Activated B cell treated with CpG ODN at 0.5 μM for 24 hours (primary cell): ENCODE results near the gene ARHGAP6. TPM values are rescaled to one million over a fixed set of nuclear protein-coding genes. Genes with fewer than 3 reads are reported as not detected.

Experiments
- ATAC-seq: fragments of 200-7000 bp; cut with Tn5 transposase; one replicate; pipeline ENCODE4 v1.10.0; 2021; ENCODE audit warnings: low read depth, mild to moderate bottlenecking, moderate library complexity
- CTCF ChIA-PET: fragments of 350-600 bp; sonication (Branson Sonifier 250); formaldehyde crosslinking; loops from one replicate; lab custom pipeline; 2021; ENCODE audit warnings: antibody characterized with exemption; lab: Charles Lee
- POLR2A ChIA-PET: fragments of 350-600 bp; sonication (Branson Sonifier 250); formaldehyde crosslinking; loops from one replicate; lab custom pipeline; 2021; ENCODE audit warnings: antibody characterized with exemption; lab: Charles Lee
- DNase-seq: peaks from one replicate; pipeline ENCODE4 v3.0.0; 2022
- H3K27ac Mint-ChIP-seq: one replicate; pipeline ENCODE4 v1.8.0; 2020; ENCODE audit warnings: mixed read lengths
- H3K27me3 Mint-ChIP-seq: one replicate; pipeline ENCODE4 v1.8.0; 2021; ENCODE audit warnings: mixed read lengths
- H3K36me3 Mint-ChIP-seq: one replicate; pipeline ENCODE4 v1.8.0; 2021; ENCODE audit warnings: low read depth, mixed read lengths
- H3K4me1 Mint-ChIP-seq: one replicate; pipeline ENCODE4 v1.8.0; 2021; ENCODE audit warnings: mixed read lengths
- H3K4me3 Mint-ChIP-seq: one replicate; pipeline ENCODE4 v1.8.0; 2020; ENCODE audit warnings: mild to moderate bottlenecking, mixed read lengths
- H3K9me3 Mint-ChIP-seq: one replicate; pipeline ENCODE4 v1.8.0; 2020; ENCODE audit warnings: mixed read lengths
- intact Hi-C: fragments of 100-400 bp; cut with micrococcal nuclease; formaldehyde crosslinking; loops from one replicate; pipeline ENCODE4 v1.15.1; 2024
- total RNA-seq: library from RNA; stranded (reverse); gene quantifications from 2 replicates; pipeline ENCODE4 v1.2.3, GENCODE V29; 2022
- TF ChIP-seq, protein P1 (sequence below): fragments of 200-600 bp; IDR thresholded peaks from one replicate; pipeline ENCODE4 v1.8.0; 2022; ENCODE audit warnings: antibody characterized with exemption, mild to moderate bottlenecking

Gene ARHGAP6
- total RNA-seq, 1 donor from 2014 or later = 0.42 TPM

DNA sequence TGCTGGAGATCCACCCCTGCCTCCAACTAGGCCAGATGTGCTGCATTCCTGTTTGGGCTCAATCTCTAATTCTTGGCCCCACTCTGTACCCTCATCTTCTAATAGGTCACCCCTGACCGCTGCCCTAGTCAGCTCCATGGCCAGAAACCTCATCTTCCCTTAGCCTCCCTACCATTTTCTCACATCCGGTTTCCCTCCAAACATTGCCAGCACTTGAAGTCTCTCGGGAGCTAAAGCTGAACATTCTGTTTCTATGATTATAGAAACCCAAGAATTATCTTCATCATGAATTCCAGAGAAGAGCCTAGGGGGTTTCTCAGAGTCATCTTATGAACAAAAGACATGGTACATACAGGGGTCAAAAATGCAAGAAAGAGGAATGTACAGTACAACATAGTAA lies 192.8 kb downstream of the ARHGAP6 start:
- H3K27me3 Mint-ChIP-seq = peaks cover 1% of the 10 kb centered on the region
- TF ChIP-seq, protein P1, sequence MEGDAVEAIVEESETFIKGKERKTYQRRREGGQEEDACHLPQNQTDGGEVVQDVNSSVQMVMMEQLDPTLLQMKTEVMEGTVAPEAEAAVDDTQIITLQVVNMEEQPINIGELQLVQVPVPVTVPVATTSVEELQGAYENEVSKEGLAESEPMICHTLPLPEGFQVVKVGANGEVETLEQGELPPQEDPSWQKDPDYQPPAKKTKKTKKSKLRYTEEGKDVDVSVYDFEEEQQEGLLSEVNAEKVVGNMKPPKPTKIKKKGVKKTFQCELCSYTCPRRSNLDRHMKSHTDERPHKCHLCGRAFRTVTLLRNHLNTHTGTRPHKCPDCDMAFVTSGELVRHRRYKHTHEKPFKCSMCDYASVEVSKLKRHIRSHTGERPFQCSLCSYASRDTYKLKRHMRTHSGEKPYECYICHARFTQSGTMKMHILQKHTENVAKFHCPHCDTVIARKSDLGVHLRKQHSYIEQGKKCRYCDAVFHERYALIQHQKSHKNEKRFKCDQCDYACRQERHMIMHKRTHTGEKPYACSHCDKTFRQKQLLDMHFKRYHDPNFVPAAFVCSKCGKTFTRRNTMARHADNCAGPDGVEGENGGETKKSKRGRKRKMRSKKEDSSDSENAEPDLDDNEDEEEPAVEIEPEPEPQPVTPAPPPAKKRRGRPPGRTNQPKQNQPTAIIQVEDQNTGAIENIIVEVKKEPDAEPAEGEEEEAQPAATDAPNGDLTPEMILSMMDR = no peak
- no peaks in the 10 kb centered on the region for H3K9me3 Mint-ChIP-seq
- H3K36me3 Mint-ChIP-seq = no peaks in the 10 kb centered on the region
- H3K4me3 Mint-ChIP-seq = no peak overlapping the region
- DNase-seq (no peak), ATAC-seq (no peak)
- intact Hi-C loops = no loop called here
- ChIA-PET POLR2A (no interaction called here), CTCF (no interaction called here)
- H3K27ac Mint-ChIP-seq = no peak overlapping the region
- H3K4me1 Mint-ChIP-seq = no peaks in the 10 kb centered on the region

GRCh38 chrX:11472381-11472780 lies 193.3 kb downstream of the ARHGAP6 start:
- POLR2A ChIA-PET = no interaction called here

GRCh38 chrX:11470250-11470974 lies 195.3 kb downstream of the ARHGAP6 start:
- TF ChIP-seq, protein P1 = no peak
- intact Hi-C loops = no loop called here
- no peaks in the 10 kb centered on the region for H3K9me3 Mint-ChIP-seq
- no peak overlapping the region for H3K4me3 Mint-ChIP-seq
- no peak for DNase-seq
- POLR2A ChIA-PET = no interaction called here
- peaks cover 1% of the 10 kb centered on the region for H3K27me3 Mint-ChIP-seq
- no peak for ATAC-seq
- H3K36me3 Mint-ChIP-seq = no peaks in the 10 kb centered on the region
- H3K4me1 Mint-ChIP-seq = no peaks in the 10 kb centered on the region
- no peak overlapping the region for H3K27ac Mint-ChIP-seq
- CTCF ChIA-PET = no interaction called here

More at GRCh38 chrX:11472381-11472780, 193.3 kb downstream of the ARHGAP6 start:
- intact Hi-C loops = no loop called here
- H3K9me3 Mint-ChIP-seq = no peaks in the 10 kb centered on the region
- H3K4me1 Mint-ChIP-seq = no peaks in the 10 kb centered on the region
- H3K36me3 Mint-ChIP-seq = no peaks in the 10 kb centered on the region
- no peak for DNase-seq
- CTCF ChIA-PET = no interaction called here
- peaks cover 1% of the 10 kb centered on the region for H3K27me3 Mint-ChIP-seq
- TF ChIP-seq, protein P1 = no peak
- no peak overlapping the region for H3K4me3 Mint-ChIP-seq
- ATAC-seq = no peak
- no peak overlapping the region for H3K27ac Mint-ChIP-seq

GRCh38 chrX:11465648-11466411 lies 199.9 kb downstream of the ARHGAP6 start:
- no peak overlapping the region for H3K4me3 Mint-ChIP-seq
- TF ChIP-seq, protein P1 = no peak
- H3K36me3 Mint-ChIP-seq = no peaks in the 10 kb centered on the region
- no peaks in the 10 kb centered on the region for H3K4me1 Mint-ChIP-seq
- POLR2A ChIA-PET = no interaction called here
- H3K9me3 Mint-ChIP-seq = no peaks in the 10 kb centered on the region
- ATAC-seq (no peak), DNase-seq (no peak)
- peaks cover 1% of the 10 kb centered on the region for H3K27me3 Mint-ChIP-seq
- no peak overlapping the region for H3K27ac Mint-ChIP-seq
- intact Hi-C loops = no loop called here
- CTCF ChIA-PET = no interaction called here

DNA sequence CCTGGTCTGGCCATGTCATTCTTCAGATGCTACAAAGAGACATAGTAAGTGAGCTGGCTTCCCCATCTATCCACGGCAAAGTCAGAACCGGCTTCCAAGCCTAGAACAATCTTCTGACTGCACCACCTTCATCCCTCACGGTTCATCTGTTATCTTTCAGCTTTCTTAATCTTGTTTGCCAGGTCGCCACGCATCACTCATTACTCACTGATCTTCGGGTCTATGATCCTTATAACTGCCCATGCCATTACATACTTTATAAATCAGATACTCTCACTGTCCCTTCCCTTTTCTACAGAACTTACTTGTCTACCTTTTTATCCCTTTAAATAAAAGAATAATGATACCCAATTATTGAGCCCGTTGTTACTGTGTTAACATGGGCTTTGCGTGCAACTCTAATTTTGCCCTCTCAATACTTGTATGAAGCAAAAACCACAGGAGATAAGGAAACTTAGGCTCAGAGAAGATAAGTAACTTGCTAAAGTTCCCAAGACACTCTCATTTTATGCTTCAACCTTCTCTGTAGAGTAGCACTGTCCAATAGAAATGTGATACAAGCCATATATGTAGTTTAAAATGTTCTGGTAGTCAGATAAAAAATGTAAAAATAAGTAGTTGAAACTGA lies 200.8 kb downstream of the ARHGAP6 start:
- H3K36me3 Mint-ChIP-seq = no peaks in the 10 kb centered on the region
- peaks cover 1% of the 10 kb centered on the region for H3K27me3 Mint-ChIP-seq
- H3K4me1 Mint-ChIP-seq = no peaks in the 10 kb centered on the region
- no peaks in the 10 kb centered on the region for H3K9me3 Mint-ChIP-seq
- CTCF ChIA-PET = no interaction called here
- ATAC-seq = no peak
- POLR2A ChIA-PET = no interaction called here
- intact Hi-C loops = no loop called here
- TF ChIP-seq, protein P1 = no peak
- no peak for DNase-seq
- H3K27ac Mint-ChIP-seq = no peak overlapping the region
- no peak overlapping the region for H3K4me3 Mint-ChIP-seq
